ENCODE data around the gene CEACAM19.
"Not testable (repeated sequence)": the region's sequence is repeated elsewhere in the genome, so short reads cannot be mapped to it uniquely, and the experiment has no call there.

DNA sequence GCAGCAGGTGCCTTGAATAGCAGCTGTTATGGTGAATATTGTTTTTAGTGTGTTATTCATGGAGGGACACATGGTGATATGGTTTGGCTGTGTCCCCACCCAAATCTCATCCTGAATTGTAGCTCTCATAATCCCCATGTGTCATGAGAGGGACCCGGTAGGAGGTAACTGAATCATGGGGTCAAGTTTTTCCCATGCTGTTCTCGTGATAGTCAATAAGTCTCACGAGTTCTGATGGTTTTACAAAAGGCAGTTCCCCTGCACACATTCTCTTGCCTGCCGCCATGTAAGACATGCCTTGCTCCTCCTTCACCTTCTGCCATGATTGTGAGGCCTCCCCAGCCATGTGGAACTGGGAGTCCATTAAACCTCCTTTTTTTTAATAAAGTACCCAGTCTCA is 45.6 kb upstream of the CEACAM19 start:
- not testable (repeated sequence) for TF ChIP-seq ZNF530 (CRISPR knock-in tag; IDR thresholded peaks at IDR 0.05; ENCODE audit: low read depth); ZNF747 (CRISPR knock-in tag; IDR thresholded peaks at IDR 0.05; ENCODE audit: borderline replicate concordance); JUNB (CRISPR knock-in tag; IDR thresholded peaks at IDR 0.05; ENCODE audit: borderline replicate concordance); SMC3 (IDR thresholded peaks at IDR 0.05; ENCODE audit: low read length); POLR2AphosphoS5 (IDR thresholded peaks at IDR 0.05; ENCODE audit: low read depth, low read length); MYC (CRISPR knock-in tag; IDR thresholded peaks at IDR 0.05; ENCODE audit: borderline replicate concordance)
- TF ChIP-seq, protein P1, sequence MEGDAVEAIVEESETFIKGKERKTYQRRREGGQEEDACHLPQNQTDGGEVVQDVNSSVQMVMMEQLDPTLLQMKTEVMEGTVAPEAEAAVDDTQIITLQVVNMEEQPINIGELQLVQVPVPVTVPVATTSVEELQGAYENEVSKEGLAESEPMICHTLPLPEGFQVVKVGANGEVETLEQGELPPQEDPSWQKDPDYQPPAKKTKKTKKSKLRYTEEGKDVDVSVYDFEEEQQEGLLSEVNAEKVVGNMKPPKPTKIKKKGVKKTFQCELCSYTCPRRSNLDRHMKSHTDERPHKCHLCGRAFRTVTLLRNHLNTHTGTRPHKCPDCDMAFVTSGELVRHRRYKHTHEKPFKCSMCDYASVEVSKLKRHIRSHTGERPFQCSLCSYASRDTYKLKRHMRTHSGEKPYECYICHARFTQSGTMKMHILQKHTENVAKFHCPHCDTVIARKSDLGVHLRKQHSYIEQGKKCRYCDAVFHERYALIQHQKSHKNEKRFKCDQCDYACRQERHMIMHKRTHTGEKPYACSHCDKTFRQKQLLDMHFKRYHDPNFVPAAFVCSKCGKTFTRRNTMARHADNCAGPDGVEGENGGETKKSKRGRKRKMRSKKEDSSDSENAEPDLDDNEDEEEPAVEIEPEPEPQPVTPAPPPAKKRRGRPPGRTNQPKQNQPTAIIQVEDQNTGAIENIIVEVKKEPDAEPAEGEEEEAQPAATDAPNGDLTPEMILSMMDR (CRISPR knock-in tag; IDR thresholded peaks at IDR 0.05) = not testable (repeated sequence)
